NOMO-1 treated with DMSO at 0.1 percent for 48 hours (cell line): ENCODE data around the gene SLC22A7.
A peak's percentile ranks its signal among the peaks of the same experiment; 100 is the strongest.
"Not testable (repeated sequence)": the region's sequence is repeated elsewhere in the genome, so short reads cannot be mapped to it uniquely, and the experiment has no call there.

Experiments
- DNase-seq: peaks from one replicate; lab custom pipeline; 2025; ENCODE audit not compliant: unreplicated experiment; lab: John Stamatoyannopoulos, UW

SLC22A7 gene

DNA sequence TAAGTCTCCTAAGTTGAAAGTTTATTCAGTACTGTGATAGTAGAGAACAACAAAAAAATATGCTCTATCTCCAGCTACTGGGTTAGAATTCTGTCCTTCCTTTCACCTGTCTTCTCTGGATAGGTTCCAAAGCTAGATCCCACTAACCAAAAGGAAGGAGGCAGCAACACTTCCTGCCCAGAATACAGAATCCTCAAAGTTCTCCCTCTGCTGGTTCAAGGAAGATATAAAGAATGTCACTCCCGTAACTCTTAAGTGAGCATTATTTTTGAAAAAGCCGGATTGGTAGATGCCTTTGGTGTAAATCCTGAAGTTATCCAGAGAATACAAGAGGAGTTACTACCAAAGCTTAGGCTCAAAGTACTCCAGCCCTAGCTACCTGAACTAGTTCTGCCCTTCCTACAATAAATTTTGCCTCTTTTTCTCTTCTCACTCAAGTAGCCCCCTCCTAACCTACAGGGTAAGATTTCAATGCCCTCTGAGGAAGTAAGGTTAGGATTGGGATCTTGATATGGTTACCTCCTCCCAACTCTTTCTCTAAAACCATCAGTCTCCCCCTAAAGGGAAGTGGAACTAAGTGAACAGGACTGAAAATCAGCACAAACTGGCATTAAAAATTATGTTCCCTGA is 36.5 kb downstream of the SLC22A7 start:
- DNase-seq: no peak

DNA sequence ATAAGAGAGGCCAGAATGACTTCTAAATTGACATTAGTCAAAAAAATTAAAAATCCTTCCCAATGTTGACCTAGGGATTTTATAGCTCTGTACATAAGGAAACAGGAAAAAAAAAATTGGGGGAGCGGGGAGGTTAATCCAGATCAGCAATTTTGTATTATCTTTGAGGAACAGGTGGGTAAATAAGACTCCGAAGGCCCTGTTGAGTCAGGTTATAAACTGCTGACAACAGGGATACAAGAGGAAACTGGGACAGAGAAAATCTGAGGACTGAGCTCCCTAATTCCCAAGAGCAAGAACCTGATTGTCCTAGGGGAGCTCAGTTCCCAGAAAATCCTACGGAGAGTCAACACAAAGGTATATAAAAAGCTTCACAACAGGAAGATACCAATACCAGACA is 37.4 kb downstream of the SLC22A7 start:
- no peak for DNase-seq

DNA sequence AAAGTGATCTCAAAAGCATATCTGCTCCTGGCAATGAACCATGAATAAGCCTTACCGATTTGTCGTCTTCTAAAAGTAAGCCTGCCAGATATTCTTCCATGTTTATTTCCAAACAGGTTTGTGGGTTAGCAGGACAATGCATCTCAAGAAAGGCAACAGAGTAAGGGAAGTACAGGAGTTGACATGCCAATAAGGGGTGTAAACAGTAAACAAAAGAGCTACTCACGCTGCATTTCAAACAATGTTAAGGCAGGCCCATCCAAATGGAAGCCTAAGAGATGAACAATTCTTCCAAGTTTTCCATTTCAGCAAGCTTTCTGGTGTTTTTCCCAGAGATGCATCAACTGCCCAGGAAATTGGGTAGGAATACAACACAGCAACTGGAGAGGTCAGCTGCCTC is 38.3 kb downstream of the SLC22A7 start:
- DNase-seq: no peak

- DNase-seq: peak; percentile 39
Measured at GRCh38 chr6:43338243-43338642, 40.2 kb downstream of the SLC22A7 start.

GRCh38 chr6:43339168-43339567 is 41.1 kb downstream of the SLC22A7 start:
- no peak for DNase-seq

GRCh38 chr6:43346243-43346642 is 48.2 kb downstream of the SLC22A7 start:
- not testable (repeated sequence) for DNase-seq

- DNase-seq: no peak
Measured at GRCh38 chr6:43347021-43347420, 49.0 kb downstream of the SLC22A7 start.

DNA sequence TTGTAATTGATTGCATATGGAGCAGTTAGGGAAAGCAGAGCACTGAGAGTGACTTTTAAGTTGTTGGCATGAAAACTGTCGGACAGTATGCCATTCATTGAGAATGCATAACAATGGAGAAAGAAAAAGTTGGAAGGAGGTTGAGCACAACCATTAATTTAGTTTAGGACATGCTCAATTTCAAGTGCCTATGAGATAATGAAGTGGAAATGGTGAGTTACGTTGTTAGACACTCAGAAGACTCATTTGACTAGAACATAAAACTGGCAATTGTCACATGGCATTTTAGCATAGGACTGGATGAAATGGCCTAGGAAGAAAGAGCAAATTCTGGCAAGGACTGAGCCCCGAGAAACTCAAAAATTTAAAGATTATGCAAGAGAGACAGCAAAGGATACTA is 49.4 kb downstream of the SLC22A7 start:
- DNase-seq: no peak

GRCh38 chr6:43351951-43352350 is 53.9 kb downstream of the SLC22A7 start:
- DNase-seq: not testable (repeated sequence)
